HUDEP-2 (cell line): ENCODE results near the gene SCTR.

ENCODE experiments used
- DNase-seq, 76 experiments: peaks; one replicate each; lab custom pipeline; 2025; ENCODE audit not compliant: unreplicated experiment in 76 of 76; lab: John Stamatoyannopoulos, UW

The SCTR gene

GRCh38 chr2:119475857-119476244 lies 48.4 kb downstream of the SCTR start:
- no peak for DNase-seq

- no peak for DNase-seq
Measured at GRCh38 chr2:119475225-119475856, 48.9 kb downstream of the SCTR start.

GRCh38 chr2:119474371-119475224 lies 49.7 kb downstream of the SCTR start:
- DNase-seq: no peak

- DNase-seq: no peak
Measured at GRCh38 chr2:119473621-119474370, 50.5 kb downstream of the SCTR start.

GRCh38 chr2:119472749-119473148 lies 51.5 kb downstream of the SCTR start:
- DNase-seq: no peak

- DNase-seq: no peak
Measured at GRCh38 chr2:119469661-119470297, 54.5 kb downstream of the SCTR start.

GRCh38 chr2:119469131-119469530 lies 55.2 kb downstream of the SCTR start:
- DNase-seq: no peak

- no peak for DNase-seq
Measured at GRCh38 chr2:119468154-119468955, 55.9 kb downstream of the SCTR start.

- no peak for DNase-seq
Measured at GRCh38 chr2:119466373-119466772, 57.9 kb downstream of the SCTR start.

- no peak for DNase-seq
Measured at GRCh38 chr2:119465687-119466086, 58.6 kb downstream of the SCTR start.

- DNase-seq: no peak
Measured at GRCh38 chr2:119464981-119465380, 59.3 kb downstream of the SCTR start.

GRCh38 chr2:119463990-119464389 lies 60.3 kb downstream of the SCTR start:
- DNase-seq: no peak

GRCh38 chr2:119463136-119463535 lies 61.1 kb downstream of the SCTR start:
- DNase-seq: no peak

GRCh38 chr2:119462574-119462973 lies 61.7 kb downstream of the SCTR start:
- no peak for DNase-seq

- no peak for DNase-seq
Measured at GRCh38 chr2:119461811-119462210, 62.5 kb downstream of the SCTR start.

GRCh38 chr2:119460076-119460475 lies 64.2 kb downstream of the SCTR start:
- DNase-seq: no peak

GRCh38 chr2:119455066-119455718 lies 69.1 kb downstream of the SCTR start:
- DNase-seq: no peak

- no peak for DNase-seq
Measured at GRCh38 chr2:119453972-119454593, 70.2 kb downstream of the SCTR start.

- DNase-seq: no peak
Measured at GRCh38 chr2:119451336-119452050, 72.8 kb downstream of the SCTR start.
